ENCODE results near the gene ZFX.
"Not testable (repeated sequence)": the region's sequence is repeated elsewhere in the genome, so short reads cannot be mapped to it uniquely, and the experiment has no call there.

The ZFX gene

DNA sequence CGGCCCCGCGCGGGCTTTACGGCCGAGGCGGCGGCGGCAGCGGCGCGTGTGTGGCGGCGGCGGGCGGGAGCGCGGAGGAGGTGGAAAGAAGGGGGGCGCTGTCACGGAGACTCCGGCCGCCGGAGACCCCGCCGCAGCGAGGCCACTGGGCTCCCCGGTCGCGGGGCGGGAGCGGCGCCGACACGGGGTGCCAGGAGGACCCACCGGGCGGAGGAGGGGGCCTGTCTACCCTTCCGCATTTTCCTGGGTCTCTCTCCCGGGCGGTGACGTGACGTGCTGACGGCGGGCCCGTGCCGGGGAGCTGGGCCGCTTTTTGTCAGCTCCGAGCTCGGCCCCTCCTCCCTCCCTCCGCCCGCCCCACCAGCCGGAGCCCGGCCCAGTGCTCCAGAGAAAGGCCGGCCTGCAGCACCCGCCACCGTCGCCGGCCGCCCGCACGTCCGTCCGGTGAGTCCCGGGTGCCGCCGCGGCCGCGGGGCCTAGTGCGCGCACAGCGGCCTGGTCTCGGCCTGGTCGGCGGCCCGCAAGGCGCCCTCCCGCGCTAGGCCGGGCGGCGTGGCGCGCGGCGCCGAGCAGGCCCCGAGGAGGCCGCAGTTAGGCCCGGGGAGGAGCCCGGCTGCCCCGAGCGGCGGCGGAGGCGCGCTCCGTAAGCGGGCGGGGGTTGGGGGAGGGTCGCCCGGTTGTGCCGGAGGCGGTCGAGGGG is at the start of gene ZFX:
ZFX (plus strand) TSS at position 379 of the 700 bp plus-strand sequence. CDS start 23,014 bp downstream, outside the sequence.
- DNase-seq: peak; percentile 56

DNA sequence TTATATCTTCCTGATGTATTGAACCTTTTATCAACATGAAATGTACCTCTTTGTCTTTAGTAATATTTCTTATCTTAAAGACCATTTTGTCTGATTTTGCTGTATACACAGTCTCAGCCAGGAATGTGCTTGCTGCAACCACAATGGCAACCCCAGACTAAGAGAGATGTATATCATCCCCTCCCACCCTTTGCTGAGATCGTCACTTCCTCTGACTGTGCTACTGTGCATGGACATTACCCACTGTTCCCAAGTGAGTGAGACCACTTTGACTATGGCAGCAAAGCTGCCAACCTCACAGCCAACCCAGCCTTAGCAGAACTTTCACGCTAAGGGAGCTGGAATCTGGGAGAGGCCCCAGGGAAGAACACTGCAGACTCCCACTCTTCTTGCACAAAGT is 48.8 kb upstream of the ZFX start:
- DNase-seq: peak; percentile 42

DNA sequence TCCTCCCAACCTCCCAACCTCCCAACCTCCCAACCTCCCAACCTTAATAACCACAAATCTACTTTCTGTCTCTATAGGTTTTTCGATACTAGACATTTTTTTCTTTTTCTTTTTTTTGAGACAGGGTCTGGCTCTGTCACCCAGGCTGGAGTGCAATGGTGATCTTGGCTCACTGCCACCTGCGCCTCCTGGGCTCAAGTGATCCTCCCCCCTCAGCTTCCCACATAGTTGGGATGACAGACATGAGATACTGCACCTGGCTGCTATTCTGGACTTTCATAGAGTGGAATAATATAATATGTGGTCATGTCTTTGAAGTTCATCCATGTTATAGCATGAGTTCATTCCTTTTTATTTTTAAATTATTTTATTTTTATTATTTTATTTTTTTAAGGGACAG is 39.5 kb upstream of the ZFX start:
- DNase-seq: no peak

- DNase-seq: peak; percentile 80
Observed at GRCh38 chrX:24113181-24113580, 36.3 kb upstream of the ZFX start.

GRCh38 chrX:24117258-24117657 is 32.3 kb upstream of the ZFX start:
- DNase-seq: peak; percentile 71

GRCh38 chrX:24124244-24124799 is 25.2 kb upstream of the ZFX start:
- no peak for DNase-seq

GRCh38 chrX:24125028-24125612 is 24.4 kb upstream of the ZFX start:
- DNase-seq: no peak

DNA sequence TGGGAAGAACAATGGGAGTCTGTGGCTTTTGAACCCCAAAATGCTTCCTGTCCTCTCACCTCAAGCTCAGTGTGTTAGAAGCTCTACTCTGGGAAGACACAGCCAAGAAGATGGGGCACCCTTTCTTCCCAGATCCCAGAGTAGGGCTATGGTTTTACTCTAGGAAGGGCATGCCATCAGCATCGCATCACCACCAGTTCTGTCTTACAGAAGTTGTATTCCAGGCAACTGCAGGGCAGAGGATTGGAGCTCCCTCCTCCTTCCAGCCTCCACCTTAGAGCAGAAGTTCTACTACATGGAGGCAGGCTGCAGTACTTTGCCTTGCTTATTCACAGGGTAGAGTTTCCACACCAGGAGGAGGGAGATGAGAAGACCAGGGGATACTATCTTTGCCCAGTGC is 18.1 kb upstream of the ZFX start:
- DNase-seq: no peak

GRCh38 chrX:24133312-24133711 is 16.2 kb upstream of the ZFX start:
- DNase-seq: no peak

DNA sequence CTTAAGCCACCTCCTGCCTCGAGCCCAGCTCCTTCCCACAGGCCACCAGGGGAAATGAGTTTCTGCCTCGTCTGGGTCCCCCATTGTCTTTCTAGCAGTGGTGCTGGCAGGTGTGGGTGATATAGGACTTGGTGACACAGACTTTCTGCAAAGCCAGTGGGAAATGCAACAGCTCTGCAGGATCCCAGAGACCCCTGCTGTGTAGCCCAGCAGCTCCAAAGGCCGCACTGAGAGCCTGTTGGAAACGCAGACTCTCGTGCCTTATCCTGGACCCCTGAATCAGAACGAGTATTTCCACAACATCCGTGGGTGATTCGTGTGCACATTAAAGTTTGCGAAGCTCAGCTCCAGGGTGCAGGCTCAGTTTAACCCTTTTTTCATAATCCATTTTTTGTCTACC is 13.8 kb upstream of the ZFX start:
- DNase-seq: not testable (repeated sequence)

DNA sequence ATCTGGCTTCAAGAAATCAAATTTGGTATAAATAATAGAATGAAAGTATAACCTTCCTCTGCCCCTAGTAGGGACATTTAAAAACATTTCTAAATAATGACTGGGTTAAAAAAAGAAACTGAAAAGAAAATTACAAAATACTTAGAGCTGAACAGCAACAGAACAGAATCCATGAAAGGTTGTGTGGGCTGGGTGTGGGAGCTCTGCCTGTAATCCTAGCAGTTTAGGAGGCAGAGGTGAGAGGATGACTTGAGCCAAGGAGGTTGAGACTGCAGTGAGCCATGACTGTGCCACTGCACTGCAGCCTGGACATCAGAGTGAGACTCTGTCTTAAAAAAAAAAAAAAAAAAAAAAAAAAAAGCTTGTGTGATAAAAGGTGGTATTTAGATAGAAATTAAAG is 12.3 kb upstream of the ZFX start:
- no peak for DNase-seq

DNA sequence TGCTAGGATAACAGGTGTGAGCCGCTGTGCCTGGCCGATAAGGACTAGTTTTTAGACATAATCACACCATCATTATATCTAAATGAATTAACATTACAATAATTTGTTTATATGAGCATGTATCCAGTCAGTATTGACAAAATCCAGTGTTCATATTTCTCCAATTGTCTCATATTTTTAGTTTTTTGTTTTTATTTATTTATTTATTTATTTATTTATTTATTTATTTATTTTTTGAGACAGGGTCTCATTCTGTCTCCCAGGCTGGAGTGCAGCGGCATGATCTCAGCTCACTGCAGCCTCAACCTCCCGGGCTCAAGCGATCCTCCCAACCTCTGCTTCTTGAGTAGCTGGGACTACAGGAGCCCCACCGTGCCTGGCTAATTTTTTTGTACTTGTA is 5.5 kb upstream of the ZFX start:
- not testable (repeated sequence) for DNase-seq

DNA sequence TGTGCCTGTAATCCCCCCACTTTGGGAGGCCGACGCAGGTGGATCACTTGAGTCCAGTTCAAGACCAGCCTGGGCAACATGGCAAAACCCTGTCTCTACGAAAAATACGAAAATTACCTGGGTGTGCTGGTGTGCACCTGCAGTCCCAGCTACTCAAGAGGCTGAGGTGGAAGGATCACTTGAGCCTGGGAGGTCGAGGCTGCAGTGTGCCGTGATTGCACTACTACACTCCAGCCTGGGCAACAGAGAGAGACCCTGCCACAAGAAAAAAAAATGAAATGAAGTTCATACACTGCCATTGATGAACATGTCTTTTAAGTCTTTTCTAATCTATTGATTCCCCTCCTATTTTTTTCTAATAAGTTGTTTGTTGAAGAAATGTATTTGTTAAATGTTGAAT is 5.0 kb upstream of the ZFX start:
- no peak for DNase-seq

DNA sequence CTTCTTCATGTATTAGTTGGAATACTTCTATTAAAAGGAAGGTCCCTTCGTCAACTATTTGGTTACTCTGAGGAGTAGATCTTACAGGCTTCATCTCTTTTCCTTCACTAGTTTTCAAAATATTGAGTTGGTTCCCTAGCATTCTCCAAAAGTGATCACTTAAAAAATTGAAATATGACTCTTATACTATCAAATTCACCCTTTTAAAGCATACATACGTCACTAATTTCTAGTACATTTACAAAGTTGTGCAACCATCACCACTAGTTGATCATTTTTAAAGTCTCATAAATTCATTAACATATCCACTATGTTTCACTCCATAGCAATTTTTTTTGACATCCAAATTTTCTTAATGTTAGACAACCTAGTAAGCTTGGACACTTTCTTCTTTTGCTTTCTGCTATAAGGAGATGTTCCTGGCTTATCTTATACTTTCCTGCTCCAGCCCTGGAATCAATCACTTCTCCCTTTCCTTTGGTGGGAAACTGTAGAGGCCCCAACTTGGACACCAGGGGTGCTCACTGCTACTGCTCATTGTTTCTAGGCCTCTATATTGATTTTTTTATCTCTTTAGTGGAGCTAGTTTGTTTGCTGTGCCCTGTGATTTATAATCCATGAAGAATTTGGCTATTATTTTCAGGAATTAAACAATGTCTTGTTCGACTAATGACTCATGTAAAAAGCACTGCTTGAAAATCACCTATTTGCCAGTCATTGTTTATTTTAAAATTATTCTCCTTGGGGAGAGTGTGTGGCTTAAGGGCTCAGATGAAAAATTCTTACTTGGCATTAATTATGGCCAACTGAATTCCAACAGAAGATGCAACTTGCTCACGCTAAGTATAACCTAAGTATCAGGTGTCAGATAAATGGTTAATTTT is 4.0 kb upstream of the ZFX start:
- DNase-seq: peak; percentile 80

DNA sequence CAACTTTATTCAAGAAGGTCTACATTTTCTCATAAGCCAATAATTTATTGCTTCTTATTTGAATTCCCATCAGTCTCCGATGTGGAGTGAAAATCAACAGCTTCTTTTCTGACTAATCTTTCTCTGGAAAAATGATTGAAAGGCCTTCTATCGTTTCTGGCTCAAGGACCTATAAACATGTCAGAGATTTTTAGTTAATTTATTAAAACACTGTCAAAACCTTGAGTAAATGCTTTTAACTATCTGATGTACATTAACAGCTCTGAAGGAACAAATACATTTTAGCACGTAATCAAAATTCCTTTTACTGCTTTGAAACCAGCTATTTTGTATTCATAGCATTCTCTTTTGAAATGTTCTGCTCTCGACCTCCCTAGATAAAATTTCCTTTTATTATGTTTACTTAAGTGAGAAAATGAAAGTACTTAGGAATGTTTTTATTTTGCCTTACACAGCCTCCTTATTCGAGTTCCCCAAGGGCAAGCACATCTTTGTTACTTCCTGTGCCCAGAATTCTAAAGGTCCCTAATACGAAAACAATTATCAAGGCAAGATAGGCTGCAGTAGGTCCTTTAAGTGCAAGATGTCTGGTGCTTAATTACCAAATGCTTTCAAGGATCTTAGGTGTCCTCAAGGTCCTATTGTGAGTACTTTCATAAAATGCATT is 3.1 kb upstream of the ZFX start:
- DNase-seq: peak; percentile 49

GRCh38 chrX:24147165-24147564 is 2.4 kb upstream of the ZFX start:
- no peak for DNase-seq

DNA sequence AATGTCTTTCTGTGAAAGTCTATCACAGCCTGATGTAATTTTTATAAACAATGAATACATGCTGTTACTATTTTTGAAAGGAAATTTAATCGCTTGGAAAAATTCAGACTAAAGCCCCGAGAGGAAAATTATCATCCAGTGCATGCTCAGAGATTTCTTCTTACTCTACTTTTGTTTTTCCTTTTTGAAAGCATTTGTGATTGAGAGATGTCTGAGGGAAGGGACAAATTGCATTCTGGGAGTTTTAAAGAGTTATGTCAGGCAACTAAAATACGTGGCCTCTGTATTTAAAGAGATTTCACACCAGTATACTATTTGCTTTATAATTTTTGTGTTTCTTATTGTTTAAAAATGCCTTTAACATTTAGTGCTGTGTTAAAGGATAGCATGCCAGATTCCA is 1.4 kb upstream of the ZFX start:
- DNase-seq: peak; percentile 18

DNA sequence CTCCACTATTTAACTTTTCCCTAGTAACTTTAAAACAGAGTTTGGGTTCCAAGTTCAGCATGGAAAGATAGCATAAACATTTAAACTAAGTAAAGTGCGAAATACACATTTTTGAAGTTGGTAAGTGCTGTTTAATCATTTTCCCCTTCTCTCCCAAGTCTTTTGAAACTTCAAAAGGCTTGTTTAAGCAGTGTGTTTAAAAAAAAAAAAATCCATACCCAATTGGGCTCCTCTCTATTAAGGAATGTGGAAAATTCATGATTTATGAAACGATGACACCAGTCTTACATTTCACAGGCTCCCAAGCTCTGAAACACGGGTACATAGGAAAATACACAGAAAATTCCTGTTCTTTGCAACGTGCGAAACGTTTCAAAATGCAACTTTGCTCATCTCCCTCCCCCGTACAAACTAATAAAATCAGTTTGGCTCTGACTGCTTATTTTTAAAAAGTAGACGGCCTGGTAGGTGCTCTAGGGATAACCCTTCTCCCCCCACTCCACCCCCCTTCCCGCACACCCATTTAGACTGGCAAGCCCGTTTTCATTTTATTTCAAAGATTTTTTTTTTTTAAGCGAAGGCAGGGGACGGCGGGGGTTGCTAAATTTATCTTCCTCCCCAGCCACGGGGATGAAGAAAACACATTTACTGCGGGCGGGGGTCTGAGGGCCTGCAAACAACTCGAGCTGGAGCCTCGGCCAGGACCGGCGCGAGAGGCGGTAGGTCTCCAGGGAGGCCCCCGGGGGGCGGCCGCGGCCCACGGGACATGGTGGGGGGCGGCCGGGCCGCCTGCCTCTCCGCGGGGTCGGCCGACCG is 786 bp upstream of the ZFX start:
- peak; percentile 88 for DNase-seq

- DNase-seq: peak; percentile 86
Observed at GRCh38 chrX:24150051-24150790, 692 bp downstream of the ZFX start.

- DNase-seq: no peak
Observed at GRCh38 chrX:24150898-24151297, 1.4 kb downstream of the ZFX start.

GRCh38 chrX:24151513-24151912 is 2.0 kb downstream of the ZFX start:
- DNase-seq: no peak

Measured in fibroblast of skin of right quadriceps (primary cell).